ENCODE measurements around the gene ANKRD28.

ANKRD28 gene

DNA sequence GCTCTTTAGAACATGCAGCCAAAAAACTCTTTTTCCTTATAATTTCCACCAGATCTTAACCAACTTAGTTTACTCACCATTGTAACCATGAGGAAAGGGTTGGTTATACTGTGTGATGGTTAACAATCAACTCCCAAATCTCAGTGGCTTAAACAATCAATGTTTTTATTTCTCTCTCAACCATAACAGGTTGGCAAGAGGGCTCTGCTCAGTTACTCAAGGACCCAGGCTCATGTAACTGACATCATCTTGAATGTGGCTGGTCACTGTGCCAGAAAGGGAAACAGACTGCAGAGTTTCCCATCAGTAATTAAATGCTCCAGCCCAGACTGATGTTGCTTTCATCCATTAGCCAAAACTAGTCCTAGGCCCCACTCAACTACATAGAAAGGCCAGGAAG lies 69.0 kb downstream of the ANKRD28 start:
- in situ Hi-C loops (cut with HindIII; ENCODE audit: low sequenced_read_pairs): no loop called here

DNA sequence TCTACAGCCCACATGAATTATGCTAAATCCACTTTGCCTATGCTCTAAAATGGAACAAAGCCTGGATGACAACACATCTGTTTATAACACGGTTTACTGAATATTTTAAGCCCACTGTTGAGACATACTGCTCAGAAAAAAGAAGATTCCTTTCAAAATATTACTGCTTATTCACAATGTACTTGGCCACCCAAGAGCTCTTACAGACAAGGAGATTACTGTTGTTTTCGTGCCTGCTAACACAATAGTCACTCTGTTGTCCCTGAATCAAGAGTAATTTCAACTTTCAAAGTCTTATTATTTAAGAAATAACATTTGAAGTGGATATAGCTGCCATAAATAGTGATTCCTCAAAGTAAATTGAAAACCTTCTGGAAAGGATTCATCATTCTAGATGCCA lies 70.9 kb downstream of the ANKRD28 start:
- in situ Hi-C loops (cut with HindIII; ENCODE audit: low sequenced_read_pairs): no loop called here

DNA sequence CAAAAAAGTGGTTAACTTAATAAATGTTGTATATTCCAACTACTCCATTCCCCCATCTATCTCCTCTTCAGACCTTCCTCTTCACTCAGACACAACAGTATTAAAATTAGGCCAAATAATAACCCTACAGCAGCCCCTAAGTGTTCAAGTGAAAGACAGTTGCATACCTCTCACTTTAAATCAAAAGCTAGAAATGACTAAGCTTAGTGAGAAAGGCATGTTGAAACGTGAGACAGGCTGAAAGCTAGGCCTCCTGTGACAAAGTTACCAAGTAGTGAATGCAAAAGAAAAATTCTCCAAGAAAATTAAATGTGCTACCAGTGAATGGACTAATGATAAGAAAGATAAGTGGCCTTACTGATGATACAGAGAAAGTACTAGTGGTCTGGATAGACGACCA lies 71.7 kb downstream of the ANKRD28 start:
- in situ Hi-C loops (cut with HindIII; ENCODE audit: low sequenced_read_pairs): no loop called here

DNA sequence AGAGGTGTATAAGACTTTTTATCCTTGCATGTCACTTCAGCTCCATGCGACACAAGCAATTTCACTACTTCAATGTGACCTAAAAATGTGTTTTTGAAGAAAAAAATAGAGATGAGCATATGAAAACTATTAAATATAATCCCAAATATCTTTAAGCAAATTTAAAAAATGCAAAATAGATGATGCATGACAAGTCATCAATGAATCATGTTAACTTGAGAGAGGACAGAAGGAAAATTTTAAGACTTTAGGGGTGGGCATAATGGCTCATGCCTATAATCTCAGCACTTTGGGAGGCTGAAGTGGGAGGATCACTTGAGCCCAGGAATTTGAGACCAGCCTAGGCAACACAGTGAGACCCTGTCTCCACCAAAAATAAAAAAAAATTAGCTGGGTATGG lies 73.3 kb downstream of the ANKRD28 start:
- in situ Hi-C loops (cut with HindIII; ENCODE audit: low sequenced_read_pairs): no loop called here

DNA sequence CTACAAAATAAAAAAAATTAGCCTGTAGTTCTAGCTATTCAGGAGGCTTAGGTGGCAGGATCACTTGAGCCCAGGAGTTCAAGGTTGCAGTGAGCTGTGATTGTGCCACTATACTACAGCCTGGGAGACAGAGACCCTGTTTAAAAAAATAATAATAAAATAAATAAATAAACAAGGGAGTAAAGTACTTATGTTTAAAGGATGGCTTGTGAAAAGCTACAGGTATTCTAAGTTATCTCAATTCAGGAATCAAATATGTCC lies 74.2 kb downstream of the ANKRD28 start:
- in situ Hi-C loops (cut with HindIII; ENCODE audit: low sequenced_read_pairs): no loop called here

DNA sequence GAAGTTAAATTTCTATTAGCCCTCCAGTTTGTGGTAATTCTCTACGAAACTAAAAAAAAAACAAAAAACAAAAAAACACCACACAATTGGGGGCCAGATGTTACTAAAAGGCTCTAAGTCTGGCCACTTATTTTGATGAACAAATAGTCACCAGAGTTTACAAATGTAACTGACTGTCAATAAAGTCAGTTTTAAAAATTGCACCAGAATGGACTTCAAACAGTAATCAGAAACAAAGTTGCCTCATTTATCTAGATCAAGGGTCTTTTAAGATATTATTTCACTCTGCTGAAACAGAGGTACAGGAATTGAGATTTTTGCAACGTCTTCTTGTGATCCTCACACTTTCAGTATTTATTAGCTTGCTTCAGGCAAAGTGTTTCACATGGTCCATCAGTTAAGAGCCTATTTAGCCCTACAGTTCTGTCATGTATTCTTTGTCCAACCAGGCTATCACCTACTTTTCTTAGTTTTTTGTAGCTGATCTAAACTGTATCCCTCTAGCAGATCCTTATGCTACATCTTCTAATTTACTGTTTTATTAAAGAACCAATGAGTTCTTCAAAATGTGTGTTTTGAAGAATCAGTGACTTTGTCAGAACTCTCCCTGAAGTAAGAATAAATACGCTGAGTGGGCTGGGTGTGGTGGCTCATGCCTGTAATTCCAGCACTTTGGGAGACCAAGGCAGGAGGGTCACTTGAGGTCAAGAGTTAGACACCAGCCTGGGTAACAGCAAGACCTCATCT lies 74.7 kb downstream of the ANKRD28 start:
- in situ Hi-C loops (cut with HindIII; ENCODE audit: low sequenced_read_pairs): no loop called here

DNA sequence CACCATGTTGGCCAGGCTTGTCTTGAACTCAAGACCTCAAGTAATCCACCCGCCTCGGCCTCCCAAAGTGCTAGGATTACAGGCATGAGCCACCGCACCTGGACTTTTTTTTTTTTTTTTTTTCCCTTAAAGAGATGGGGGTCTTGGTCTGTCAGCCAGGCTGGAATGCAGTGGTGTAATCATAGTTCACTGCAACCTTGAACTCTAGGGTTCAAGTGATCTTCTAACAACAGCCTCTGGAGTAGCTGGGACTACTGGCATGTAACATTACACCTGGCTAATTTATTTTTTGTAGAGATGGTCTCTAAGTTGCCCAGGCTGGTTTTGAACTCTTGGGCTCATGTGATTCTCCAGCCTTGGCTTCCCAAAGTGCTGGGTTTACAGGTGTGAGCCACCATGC lies 81.6 kb downstream of the ANKRD28 start:
- in situ Hi-C loops (cut with HindIII; ENCODE audit: low sequenced_read_pairs): no loop called here

DNA sequence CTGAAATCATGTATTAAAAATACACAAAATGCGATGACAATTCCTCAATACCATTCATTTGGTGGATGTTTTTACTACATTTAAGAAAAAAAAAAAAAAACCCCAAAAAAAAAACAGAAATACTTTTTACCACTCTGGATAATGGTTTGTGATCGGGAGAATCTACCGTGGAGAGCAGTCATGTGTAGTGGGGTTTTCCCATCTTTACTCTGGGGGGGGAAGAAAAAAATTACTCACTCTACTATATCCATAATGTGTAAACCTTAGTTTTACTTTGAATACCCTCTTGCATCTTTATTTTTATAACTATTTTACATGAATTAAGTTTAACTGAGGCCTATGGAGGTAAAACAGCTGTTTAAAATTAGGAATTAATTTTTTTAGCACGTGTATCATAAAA lies 83.3 kb downstream of the ANKRD28 start:
- in situ Hi-C loops (cut with HindIII; ENCODE audit: low sequenced_read_pairs): no loop called here

DNA sequence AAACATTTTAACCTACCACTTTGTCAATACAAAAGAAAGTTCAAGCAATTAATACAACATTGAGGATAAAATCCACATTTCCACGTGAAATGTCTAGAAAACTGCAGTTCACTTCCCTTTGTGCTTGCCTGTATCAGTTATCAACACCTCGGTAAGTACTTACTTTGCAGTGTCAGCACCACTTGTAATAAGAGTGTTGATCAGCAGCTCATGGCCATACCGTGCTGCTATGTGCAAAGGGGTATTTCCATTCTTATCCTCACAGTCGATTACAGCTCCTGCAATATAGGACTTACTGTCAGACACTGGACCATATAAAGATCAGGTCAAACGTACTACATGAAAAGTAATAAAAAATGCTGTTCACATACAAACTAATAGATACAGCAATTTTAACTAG lies 84.4 kb downstream of the ANKRD28 start:
- in situ Hi-C loops (cut with HindIII; ENCODE audit: low sequenced_read_pairs): no loop called here

DNA sequence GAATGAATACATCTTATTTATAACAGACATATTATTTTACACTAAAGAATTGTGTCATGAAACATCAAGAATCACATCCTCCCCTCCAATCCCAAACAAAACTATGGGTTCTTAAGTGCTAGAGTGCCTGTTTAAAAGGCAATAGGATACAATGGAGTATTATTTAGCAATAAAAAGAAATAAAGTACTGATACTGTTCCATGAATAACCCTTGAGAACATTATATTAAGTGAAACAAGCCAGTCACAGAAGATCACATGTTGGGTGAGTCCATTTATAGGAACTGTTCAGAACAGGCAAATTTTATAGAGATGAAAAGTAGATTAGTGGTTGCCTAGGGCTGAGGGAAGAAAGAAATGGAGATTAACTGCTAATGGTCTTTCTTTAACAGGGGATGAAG lies 86.5 kb downstream of the ANKRD28 start:
- in situ Hi-C loops (cut with HindIII; ENCODE audit: low sequenced_read_pairs): no loop called here

DNA sequence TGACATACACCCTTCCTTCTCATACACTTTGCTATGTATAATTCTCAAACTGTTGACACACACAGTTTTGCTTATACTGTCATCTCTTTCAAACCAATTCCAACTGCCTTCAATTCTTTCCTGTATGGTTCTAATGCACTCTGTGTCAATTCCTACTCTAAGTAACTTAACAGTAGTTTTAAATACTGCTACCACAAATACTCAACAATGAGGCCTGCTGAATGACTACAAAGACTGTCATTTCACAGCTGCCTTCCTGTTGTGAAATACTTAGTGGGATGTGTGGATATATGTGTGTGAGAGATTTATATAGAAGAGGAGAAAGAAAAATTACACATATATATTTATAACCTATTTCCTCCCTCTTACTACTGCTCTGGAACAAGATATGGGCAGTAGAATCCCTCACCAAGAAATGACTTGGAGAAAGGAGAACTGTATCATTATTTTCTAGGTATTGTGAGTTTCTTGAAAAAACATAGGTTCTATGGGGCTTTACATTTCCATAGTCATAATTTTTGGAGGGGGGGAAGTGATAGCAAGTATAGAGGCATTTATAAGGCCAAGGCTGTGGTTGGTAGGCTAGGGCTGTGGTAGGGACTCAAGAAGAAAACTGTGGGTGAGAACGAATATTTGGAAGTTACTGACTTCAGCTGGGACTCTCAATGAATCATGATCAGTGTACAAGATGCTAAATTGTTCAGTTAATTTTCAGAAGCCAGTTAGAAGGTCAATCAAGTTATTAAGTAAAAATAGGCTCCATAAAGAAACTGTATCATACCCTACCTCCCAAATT lies 88.7 kb downstream of the ANKRD28 start:
- in situ Hi-C loops (cut with HindIII; ENCODE audit: low sequenced_read_pairs): no loop called here

DNA sequence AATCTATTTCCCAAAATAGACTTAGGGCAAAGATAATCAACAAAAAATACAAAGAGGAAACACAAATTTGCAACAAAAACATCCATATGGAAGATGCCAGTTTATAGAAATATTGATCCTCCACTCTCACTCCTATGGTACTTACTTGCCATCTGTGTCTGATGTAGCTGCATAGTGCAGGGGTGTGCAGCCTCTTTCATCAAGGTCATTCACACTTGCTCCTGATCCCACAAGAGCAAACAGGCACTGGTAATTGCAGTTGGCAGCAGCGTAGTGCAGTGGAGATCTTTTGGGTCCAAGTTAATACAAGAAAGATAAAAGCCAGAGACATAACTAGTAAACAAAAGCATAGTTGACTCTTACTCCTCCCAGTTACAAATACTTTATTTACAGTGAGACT lies 90.0 kb downstream of the ANKRD28 start:
- in situ Hi-C loops (cut with HindIII; ENCODE audit: low sequenced_read_pairs): no loop called here

DNA sequence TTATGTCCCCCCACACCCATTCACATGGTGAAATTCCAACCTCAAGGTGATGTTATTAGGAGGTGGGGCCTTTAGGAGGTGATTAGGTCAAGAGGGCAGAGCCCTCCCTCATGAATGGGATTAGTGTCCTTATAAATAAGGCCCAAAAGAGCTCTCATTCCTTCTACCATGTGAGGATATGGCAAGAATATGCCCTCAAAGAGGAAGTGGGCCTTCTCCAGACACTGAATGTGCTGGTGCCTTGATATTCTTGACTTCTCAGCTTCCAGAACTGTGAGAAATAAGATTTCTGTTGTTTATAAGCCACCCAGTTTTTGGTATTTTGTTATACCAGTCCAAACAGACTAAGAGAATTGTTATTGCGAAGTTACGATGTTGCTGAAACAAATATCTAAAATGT lies 94.4 kb downstream of the ANKRD28 start:
- in situ Hi-C loops (cut with HindIII; ENCODE audit: low sequenced_read_pairs): no loop called here

DNA sequence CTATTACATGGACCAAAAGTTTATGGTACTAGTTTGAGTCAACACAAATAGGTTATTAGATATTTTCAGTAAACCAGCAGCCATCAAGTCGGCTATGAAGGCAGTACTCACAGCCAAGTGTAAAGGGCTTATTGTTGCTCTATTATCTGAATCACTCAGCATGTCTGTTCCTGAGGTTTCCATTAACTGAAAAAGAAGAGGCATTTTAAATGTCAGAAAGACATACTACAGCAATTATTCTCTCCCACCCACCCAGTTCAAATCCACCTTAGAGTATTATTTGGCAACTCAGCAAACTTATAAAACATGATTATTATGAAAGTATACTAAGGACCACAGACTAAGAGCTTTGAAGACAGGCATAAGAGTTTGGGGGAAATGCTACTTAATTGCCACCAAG lies 103.2 kb downstream of the ANKRD28 start:
- in situ Hi-C loops (cut with HindIII; ENCODE audit: low sequenced_read_pairs): no loop called here

DNA sequence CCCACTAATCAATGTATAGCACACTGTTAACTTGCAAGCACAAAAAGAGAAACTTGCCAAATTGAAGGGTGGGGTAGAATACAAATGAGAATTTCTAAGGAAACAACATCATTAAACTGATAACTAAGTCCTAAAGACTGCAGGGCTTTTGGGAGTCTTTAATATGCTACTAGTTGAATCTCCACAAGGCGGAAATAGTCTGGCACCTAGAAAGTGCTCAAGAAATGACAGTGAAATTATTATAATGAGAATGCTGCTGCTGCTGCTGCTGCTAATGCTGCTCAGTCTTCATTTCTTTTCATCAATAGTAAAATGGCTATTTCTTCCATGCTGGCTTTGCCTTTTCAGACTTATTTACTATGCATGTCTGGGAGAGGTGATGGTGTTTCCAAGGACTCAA lies 104.4 kb downstream of the ANKRD28 start:
- in situ Hi-C loops (cut with HindIII; ENCODE audit: low sequenced_read_pairs): no loop called here

DNA sequence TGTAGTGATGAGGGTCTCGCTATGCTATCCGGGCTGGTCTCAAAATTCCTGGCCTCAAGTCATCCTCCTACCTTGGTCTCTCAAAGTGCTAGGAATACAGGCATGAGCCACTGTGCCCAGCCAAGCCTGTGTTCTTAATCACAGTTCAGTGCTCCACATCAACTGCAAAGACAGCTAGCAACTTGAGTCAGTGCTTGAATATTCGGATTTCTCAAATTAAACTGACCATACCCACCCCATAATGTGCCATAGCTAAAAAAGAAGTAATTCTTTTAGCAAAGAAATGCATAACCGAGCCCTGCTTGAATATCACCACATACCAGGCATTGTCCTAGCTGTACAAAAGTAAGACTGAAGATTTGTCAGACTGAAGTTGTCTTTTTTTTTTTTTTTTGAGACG lies 107.0 kb downstream of the ANKRD28 start:
- in situ Hi-C loops (cut with HindIII; ENCODE audit: low sequenced_read_pairs): no loop called here

DNA sequence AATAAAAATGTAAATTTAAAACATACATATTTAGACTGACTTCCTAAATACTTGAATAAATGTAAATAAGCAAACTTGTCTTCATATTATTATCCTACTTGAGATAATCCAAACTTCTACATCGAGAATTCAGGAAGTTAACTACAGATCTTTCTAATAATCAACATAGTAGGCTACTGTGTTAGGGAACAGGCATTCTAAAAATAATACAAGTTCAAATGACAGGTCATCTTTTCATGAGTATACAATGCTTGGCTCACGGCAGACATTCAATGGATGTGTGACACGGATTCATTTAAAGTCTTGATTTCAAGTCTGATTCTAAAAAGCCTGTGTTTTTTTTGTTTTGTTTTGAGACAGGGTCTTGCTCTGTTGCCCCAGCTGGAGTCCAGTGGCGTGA lies 107.5 kb downstream of the ANKRD28 start:
- in situ Hi-C loops (cut with HindIII; ENCODE audit: low sequenced_read_pairs): no loop called here

DNA sequence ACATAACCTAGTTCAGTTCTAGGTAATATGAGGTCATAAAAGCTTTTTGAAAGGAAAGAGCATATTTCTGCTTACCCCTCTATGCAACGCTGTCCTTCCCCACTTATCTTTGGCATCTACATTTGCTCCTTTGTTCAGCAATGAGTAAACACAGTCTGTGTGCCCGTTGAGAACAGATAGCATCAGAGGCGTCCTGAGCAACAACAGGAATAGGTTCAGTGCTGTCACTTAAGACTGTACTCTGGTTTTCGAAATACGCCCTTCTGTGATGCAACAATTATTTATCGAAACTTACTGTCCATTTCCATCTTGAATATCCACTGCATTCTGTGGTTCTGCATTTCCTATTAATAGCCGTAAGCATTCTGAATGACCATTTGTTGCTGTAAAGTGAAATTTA lies 111.9 kb downstream of the ANKRD28 start:
- in situ Hi-C loops (cut with HindIII; ENCODE audit: low sequenced_read_pairs): no loop called here

DNA sequence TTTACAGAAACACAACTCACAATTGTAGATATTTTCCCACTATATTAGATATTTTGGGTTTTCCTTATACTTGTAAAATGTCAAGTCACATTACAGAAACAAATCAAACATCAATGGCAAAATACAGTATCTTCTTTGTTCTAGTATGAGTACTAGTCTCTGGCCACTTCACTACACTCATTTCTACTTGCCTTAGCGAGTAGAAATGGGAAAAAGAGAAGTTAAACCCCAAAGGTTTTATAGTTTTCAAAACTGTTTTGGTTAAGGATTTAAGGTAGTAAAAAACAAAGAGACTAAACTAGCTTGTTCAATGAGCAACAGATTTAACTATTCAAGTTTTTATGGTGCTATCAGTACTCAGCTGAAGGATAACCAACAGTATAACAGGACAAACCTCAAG lies 114.5 kb downstream of the ANKRD28 start:
- in situ Hi-C loops (cut with HindIII; ENCODE audit: low sequenced_read_pairs): no loop called here

DNA sequence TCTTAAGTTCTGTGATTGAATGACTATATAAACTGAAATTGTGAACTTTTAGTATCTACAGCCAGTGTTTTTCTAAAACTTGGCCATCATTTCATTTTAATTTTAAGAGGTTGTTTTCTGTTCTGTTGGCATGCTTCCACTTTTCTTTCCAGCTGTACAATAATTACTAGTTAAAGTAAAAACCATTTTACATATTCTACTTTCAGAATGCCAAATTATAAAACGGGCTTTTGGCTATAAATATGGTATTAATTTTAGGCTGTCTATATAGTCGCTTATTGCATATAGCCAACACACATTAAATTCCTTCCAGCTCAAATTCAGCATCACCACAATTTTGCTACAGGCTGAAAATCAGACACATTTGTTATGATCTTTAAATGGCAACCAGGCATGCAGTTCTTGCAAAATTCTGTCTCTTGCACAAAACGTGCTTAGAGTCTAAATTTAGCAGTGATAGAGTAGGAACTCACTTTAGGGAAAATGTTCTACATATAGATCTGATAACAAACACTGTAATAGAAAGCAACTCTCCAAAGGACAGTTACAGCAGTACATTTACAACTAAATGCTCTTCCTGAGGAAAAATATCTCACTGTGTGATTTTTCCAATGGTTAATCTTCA lies 115.1 kb downstream of the ANKRD28 start:
- in situ Hi-C loops (cut with HindIII; ENCODE audit: low sequenced_read_pairs): no loop called here

DNA sequence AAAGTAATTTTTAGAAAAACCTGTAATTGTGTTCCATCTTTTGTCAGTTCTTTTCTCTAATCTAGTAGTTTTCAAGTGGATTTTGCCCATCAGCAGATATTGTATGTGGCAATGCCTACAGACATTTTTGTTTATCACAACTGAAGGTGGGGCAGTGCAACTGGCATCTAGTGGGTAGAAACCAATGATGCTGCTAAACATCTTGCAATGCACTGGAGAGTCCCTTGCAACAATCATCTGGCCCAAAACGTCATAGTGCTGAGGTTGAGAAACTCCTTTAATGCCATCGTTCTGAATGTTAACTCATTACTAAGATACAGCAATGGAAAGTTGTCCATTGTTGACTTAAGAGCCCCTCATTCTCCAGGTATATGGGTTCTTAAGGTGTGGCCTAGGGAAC lies 116.1 kb downstream of the ANKRD28 start:
- in situ Hi-C loops (cut with HindIII; ENCODE audit: low sequenced_read_pairs): no loop called here

DNA sequence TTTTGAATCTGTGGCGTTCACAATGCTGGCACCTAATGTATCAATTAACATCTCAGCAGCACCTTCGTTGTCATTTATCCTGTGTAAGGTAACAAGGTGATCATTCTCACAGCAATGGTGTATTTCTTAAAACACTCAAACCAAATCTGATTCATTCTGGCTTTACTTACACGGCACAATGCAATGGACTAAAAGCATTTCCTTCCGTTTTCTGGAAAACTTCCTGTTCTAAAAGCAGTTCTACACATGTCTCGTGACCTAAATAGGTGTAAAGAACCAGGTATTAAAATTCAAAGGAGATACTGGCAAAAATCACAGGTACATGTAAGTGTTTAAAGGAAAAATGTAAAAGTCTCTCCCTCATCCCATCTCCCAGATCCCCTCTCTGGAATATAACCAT lies 118.5 kb downstream of the ANKRD28 start:
- in situ Hi-C loops (cut with HindIII; ENCODE audit: low sequenced_read_pairs): no loop called here
